Caki2 (cell line): ENCODE results near the gene SLC4A1. TPM values are rescaled to one million over a fixed set of nuclear protein-coding genes. Genes with fewer than 3 reads are reported as not detected.

Source experiments
- DNase-seq: peaks from one replicate; pipeline ENCODE4 v3.0.0-alpha.2; 2015; ENCODE audit warnings: low read depth
- in situ Hi-C: cut with HindIII; loops from 2 replicates; pipeline ENCODE4 v1.10.0; 2016; ENCODE audit warnings: low sequenced_read_pairs, low pct_unique_long_range_greater_than_20kb, mixed read lengths
- total RNA-seq: library from RNA; depleted of rRNA; stranded (reverse); fragments of >200 nt; shearing (Covaris generic); gene quantifications from 2 replicates; pipeline ENCODE4 v1.2.3, GENCODE V29; 2014; ENCODE audit warnings: low replicate concordance

Gene SLC4A1
- total RNA-seq, 1 experiment from 2014 or later: not detected

DNA sequence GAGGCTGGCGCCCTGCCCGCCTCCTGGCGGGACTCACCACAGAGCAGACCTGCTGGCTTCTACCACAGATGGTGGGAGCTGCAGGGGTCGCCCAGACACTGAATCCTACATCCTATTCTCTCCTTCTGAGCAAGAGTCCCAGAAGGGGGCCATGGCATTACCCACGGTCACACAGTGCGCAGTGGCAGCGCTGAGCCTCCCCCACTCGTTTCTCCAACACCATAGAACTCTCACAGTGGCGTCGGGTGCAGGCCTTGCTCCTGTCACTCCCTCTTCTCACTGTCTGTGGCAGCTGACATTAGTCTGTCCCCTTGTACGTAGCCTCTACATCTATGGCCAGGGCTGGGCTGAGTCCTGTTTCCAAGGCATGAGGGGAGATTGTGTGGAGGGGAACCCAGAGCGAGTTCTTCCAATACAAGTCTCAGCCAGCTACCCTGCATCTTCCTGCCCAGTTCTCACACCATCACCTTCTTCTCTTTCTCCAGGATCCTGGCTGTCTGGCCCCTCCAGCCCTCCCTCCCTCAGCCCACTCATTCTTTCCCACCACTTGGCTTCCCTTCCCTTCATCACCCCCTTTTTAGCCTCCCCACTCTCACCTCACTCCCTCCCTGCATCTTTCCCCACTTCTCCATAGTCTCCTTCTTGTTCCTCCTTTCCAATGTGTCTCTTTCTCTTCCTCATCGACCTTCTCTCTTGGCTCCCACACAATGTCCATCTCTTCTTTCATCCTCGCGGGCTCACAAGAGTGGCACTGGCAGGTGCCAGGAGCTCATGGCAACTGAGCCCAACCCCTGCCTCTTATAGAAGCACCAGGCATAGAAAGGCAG, 54.3 kb downstream of the SLC4A1 start:
- no peak for DNase-seq
- in situ Hi-C loops: no loop called here

DNA sequence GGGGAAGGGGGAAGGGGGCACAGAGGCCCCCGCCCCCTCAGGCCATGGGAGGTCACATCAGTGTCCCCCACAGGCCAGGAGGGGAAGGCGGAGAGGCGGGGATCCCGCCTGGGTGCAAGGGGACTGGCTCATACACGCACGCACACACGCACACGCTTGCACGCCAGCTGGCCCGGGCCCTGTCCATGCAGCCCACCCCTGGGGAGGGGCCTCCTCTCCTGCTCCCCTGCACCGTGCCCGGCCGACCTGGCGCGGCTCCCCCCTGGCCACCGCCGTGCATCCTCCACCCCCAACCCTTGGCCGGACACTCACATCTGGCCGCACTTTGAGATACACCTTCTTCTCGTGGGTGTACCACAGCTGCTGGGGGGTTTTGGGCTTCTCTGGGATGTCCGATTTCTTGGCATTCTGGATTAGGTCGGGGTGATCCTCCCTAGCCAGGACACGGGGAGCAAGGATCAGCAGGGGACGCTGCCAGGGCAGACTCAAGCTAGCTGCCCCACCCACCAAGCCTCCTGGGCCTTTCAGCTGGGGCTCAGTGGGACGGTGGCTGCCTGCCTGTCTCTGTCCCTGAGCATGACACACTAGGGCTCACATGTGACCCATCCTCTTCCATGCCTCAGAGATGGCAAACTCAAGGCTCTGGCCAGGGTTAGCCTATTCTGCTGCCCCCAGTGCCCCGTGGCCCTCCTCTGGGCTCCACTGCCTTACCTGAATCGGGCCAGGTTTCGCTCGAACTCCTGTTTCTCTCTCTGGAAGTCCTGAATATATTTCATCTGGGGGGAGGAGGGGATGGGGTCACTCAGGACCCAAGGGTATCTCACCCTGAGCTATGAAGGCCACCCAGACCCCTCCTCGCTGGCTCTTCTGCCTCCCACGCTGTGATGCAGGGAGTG, 55.2 kb downstream of the SLC4A1 start:
- in situ Hi-C loops: no loop called here
- no peak for DNase-seq

DNA sequence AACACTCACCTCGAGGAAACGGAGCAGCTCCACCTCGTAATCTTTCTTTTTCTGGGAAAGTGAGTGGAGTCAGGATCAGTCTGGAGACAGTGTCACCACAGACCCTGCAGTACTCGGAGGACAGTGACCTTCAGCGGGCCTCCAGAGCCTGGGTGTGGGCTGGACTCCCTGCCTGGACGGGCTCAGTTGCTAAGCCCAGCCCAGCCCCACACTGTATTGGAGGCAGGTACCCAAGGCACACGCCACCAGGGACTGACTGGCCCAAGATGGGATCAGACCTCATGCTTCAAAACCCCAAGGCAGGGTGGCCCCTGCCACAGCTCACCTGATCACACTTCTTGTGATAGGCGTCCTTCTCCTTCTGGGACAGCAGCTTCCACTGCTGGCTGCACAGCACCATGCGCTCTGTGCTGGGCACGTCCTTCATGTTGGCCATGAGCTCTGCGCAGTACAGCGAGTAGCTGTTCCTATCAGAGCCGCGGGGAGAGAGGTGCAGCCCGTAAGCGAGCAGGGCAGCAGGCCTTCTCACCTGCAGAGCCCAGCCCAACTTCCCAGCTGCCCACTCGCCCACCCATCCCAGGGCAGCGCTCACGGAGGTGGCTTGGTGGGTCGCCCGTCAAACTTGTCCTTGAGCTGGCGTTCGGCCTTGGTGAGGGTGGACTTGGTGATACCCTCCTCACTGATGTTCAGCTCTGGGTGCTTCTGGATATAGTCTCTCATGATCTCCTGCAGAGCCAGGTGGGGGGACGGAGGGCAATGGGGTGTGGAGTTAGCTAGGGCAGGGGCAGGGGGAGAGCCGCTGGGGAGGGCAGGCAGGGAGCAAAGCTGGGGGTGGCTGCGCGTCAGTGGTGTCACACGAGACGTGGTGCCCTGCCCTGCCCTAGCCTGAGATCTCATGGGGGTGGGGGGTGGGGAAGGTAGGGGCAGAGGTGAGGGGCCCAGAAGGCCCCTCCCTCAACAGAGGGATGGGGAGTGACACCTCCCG, 56.4 kb downstream of the SLC4A1 start:
- in situ Hi-C loops: no loop called here

DNA sequence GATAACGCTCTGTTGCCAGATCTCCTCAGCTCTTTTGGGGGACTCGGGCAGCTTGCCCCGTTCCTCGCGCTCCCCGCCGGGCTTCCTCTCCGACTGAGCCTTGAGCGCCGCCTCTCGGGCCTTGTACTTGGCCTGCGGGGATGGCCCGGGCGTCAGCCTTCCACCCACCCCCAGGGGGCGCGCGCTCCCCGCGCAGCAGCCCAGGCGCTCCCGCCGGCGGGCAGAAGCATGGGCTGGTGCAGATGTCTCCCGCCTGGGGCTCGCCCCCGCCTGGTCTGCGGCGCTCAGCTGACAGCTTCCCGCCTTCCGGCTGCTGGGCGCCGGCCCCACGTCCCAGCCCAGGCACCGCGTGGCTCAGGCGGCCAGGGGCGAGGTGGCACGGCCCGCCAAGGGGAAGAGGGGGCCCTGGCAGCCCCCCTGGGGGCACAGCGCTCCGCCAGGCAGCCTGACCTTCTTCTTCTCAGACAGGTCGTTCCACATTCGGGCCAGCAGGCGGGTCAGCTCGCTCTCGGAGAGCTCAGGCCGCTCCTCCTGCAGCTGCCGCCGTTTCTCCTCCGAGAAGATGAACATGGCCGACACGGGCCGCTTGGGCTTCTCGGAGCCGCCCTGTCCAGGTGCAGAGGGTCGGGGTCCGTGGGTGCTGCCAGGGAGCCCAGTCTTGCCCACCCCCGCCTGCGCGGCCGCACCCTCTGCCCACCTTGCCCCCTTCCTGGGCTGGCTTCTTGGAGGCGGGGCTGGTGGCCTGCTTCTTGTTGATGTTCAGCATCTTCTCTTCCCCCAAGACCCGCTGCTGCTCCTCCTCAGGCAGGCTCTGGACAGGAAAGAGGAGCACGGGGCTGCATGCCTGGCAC, 57.4 kb downstream of the SLC4A1 start:
- no peak for DNase-seq
- in situ Hi-C loops: no loop called here

More for the DNA sequence above, 56.4 kb downstream of the SLC4A1 start:
- no peak for DNase-seq

DNA sequence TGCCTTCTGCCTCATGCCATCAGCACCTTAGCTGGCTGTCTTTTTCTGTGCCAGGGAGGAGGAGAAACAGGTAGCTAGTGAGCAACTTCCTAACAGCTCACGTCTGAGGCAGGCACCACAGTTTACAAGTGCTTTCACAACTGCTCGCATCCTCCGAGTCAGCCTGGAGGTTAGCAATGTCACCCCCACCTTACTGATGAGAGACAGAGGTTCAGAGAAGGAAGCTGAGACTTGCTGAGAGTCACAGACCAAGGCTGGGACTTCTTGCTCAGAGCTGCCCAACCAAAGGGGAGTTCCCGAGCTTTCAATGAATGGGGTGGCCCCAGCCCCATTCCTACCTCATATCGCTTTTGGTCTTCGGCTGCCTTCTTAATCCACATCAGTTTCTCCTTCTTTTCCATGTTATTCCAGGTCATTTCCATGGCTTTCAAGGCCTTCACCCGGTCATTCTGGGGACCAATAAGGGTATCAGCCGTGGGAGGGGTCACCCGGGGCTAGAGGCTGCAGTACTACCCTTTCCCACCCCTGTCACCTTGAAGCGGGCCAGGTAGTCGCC, 58.1 kb downstream of the SLC4A1 start:
- DNase-seq: no peak
- in situ Hi-C loops: no loop called here

DNA sequence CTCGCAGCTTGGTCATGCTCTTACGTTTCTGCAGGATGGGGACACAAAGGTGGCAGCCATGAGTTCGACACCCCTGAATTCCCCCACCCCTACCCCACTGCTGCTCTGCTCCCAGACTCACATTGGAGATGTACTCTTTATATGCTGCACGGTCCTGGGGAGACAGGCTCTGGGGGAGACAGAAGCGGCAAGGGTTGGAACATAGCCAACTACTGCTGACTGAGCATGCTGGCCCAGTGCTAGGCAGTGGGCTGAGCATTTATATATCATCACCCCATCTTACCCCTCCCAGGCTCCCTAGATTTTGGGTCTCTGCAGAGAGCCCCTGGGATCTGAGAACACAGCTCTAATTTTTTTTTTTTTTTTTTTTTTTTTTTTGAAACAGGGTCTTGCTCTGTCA, 60.2 kb downstream of the SLC4A1 start:
- no peak for DNase-seq
- in situ Hi-C loops: no loop called here

DNA sequence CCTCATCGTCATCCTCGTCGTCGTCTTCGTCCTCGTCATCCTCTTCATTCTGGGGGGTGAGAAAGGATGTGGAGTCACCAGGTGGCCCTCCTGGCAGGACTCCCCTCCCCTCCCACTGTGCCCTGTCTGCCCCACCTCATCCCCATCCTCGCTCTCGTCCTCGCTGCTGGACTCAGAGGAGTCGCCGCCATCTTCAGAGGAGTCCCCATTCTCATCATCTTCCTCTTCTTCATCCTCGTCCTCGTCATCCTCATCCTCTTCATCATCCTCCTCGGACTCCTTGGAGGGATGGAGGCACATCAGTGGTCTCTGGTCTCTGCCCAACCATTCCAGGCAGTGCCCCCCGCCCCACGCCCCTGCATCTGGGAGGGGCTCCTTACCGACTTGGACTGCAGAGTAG, 60.6 kb downstream of the SLC4A1 start:
- in situ Hi-C loops: no loop called here
- DNase-seq: no peak

DNA sequence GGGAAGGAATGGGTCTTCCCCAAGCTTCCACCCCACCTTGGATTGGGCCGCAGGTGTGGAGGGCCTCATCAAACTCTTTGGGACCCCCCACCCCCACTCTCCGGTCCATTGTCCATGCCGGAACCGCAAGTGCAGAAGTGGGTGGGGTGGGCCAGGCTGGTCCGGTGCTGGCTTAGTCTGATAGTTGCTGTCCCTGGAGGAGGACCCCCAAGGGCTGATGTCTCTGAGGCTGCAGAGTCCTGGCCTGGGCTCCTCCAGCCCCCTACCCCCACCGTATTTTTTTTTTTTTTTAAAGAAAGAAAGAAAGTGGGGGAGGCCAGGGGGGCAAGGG, 61.1 kb downstream of the SLC4A1 start:
- in situ Hi-C loops: no loop called here
- no peak for DNase-seq

DNA sequence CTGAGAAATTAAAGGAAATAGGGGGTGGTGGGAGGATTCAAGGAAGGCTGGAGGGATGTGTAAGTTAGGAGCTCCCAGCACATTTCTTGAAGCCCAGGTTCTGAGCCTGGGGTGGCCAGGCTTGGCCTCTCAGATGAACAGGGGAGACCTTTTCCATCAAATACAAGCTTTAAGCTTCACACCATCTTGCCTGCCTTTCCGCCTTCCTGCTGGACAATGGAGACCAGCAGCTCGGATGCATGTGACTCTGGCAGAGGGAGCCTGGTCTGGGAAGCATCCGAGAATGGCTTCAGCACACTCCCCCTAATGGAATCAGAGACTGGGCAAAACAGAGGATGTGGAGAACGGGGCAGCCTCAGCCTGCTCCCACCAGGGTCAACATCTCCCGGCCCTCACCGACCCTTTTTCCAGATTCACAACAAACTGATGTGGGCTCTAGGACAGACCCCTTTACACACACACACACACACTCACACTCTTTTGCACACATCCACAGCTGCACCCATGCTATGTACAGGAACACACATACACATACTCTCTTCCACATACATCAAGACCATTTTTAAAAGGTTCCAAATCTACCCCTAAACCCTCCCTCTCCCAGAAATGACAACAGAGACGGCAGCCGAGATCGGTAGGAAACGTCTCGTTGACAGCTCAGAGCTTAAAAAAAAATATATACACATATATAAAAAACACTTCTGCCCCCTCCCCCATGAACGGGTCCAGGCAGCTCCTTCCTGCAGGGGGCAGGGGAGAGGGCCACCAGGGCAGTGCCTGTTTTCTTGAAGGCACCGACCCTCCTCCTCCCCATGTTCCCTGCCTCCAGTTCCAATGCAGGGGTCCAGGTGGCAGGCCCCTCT, 61.7 kb downstream of the SLC4A1 start:
- in situ Hi-C loops: no loop called here
- no peak for DNase-seq

DNA sequence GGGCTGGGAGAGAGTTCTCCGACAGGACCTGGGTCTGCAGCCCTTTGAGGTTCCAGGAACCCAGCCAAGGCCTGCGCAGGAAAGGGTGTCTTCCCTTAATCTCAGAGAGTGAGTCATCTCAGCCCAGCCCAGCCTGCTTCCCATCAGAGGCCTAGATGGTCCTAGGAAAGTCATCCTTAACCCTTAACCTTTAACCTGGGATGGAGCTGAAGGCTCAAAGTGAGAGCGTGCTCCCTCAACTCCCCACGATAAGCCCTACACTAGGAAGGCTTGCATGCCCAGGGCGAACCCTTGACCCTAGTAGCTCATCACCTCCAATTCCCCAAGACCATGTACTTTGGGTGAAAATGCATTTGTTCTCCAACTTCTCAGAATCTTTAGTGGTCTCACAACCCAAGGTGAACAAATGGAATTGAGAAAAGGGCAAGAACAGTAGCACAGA, 63.5 kb downstream of the SLC4A1 start:
- no peak for DNase-seq
- in situ Hi-C loops: no loop called here

DNA sequence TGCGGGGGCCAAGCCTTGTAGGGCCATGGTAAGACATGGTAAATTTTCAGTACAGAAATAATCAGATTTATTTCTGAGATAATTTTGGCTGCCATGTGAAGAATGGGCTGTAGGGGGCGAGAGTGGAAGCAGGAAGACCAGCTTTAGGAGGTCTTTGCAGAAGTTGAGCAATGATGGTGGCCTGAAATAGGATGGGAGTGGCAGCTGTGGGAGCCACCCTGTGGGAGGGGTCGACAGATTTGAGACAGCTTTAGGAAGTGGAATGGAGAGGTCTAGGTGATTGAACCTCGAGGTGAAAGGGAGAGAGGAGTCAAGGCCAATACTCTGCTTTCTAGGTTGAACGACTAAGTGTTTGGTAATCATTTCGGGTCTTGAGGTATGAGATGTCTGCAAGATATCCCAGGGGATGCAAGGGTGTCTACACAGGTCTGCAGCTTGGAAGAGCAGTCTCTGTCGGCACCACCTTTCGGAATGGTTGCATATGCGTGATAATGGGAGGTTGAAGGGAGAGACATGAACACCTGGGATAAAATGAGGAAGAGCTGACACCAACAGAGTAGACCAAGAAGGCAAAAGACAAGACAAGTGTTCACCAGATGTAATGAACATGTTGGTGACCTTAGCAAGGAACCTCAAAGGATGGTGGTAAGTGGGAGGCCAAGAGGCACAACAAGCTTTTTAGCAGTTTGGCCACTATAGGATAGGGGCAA, 64.0 kb downstream of the SLC4A1 start:
- in situ Hi-C loops: no loop called here
- no peak for DNase-seq

DNA sequence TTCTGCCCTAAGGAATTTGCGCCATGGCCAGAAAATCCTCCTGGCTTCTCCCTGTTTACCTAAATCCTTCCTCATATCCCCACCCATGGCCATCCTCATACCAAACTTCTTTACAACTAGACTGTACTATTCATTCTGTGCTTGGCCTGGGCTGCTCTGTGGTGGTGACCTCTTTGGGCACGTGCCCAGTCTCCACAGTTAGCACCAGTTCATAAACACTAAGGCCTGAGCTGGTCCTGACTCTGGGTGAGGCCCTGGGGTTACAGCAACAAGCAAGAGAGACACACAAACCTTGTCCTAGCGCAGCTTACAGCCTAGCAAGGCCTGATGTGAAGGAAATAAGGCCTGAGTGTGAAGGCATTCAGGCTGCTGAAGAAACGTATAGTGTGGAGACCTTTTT, 65.2 kb downstream of the SLC4A1 start:
- in situ Hi-C loops: no loop called here
- no peak for DNase-seq

DNA sequence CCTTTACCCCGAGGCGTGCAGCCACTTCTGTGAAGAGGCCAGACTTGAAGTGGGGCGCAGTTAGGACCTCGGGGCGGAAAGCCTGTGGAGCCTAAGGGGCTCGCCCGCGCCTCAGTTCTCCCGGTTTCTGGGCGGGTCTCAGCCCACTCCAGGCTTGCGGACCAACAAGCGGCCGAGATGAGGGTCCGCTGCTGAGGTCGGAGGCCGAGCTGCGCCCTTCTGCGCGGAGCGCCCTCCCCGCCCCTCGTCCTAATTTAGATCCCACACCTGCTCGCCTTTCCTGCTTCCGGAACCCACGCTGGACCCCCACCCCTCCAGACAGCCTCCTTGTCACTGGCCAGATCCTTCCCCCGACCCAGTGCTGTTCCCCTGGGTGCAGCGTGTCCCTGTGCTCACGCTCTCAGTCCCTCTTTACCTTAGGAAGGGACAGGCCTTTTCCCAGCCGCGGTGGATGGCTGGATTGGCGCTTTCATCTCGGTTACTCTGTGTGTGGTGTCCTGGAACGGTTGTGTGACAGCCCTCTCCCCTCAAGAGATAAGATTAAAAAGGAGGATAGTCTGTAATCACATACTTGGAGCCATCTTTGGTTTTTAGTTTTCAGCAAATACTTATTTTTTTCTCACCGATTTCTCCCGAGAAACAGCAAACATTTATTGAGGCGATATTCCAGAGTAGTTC, 67.3 kb downstream of the SLC4A1 start:
- in situ Hi-C loops: no loop called here
- no peak for DNase-seq

DNA sequence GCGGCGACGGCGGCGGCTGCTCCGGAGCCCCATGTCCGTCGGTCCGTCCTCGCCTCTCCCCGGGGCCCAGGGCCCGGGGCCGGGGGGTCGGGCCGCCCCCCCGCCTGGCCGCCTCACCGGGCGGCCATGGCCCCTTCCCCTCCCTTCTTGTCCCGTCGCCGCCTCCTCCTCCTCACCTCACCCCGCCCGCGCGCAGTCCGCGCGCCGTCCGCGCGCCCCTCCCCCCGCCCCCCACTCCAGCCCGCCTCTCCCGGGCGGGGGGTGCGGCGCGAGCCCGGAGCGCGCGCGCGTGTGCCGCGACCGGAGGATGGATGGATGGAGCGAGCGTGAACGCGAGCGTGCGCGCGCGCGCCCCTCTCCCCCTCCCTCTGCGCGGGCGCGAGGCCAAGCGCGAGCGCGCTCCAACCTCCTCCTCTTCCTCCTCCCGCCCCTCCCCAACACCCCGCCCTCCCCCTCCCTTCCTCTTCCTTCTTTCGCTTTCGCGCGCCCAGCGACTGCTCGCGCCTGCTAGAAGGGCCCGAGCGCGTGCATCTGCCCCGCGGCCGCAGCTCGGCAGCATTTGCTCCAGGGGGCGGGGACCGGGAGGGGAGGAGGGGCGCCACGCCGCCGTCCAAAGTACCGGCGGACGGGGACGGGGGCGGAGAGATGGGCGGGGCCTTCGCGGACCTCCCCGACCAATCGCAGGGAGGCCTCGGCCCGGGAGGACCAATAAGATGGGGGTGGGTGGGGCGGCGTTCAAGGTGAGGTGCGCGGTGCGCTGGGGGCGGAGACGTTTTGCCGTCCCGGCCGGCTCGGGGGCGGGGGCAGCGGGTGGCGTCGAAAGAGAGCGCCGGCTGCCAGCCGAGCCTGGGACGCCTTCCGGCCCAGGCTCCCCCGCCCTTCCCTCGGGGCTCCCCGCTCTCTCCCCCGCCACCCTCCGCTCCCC, 68.1 kb downstream of the SLC4A1 start, which contains the start of gene ATXN7L3:
Gene ATXN7L3 (minus strand): TSS at position 332 of the 925 bp plus-strand sequence. CDS start 1,814 bp downstream, outside the sequence.
- in situ Hi-C loops: no loop called here
- DNase-seq: peak; percentile 97
